ENCODE results near the gene TRIM71.

- TF ChIP-seq, protein P1, sequence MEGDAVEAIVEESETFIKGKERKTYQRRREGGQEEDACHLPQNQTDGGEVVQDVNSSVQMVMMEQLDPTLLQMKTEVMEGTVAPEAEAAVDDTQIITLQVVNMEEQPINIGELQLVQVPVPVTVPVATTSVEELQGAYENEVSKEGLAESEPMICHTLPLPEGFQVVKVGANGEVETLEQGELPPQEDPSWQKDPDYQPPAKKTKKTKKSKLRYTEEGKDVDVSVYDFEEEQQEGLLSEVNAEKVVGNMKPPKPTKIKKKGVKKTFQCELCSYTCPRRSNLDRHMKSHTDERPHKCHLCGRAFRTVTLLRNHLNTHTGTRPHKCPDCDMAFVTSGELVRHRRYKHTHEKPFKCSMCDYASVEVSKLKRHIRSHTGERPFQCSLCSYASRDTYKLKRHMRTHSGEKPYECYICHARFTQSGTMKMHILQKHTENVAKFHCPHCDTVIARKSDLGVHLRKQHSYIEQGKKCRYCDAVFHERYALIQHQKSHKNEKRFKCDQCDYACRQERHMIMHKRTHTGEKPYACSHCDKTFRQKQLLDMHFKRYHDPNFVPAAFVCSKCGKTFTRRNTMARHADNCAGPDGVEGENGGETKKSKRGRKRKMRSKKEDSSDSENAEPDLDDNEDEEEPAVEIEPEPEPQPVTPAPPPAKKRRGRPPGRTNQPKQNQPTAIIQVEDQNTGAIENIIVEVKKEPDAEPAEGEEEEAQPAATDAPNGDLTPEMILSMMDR (IDR thresholded peaks at IDR 0.05), result peak; percentile 19 to 66 (median 55)
- TF ChIP-seq POLR2A (IDR thresholded peaks at IDR 0.05) (no peak), POLR2AphosphoS5 (IDR thresholded peaks at IDR 0.05) (no peak)
These were observed 36.4 kb upstream of the TRIM71 start for GRCh38 chr3:32781211-32781968.

Data from prostate gland (tissue), 2 donors.